CD14-positive monocyte (primary cell): Measurements from ENCODE around the gene GRHPR. TPM values are rescaled to one million over a fixed set of nuclear protein-coding genes. Genes with fewer than 3 reads are reported as not detected.

Experiments
- DNase-seq, 3 donors: peaks; one replicate each; pipeline ENCODE4 v3.0.0-alpha.2; 2011 to 2022
- H2AFZ ChIP-seq: 2 replicates; pipeline ENCODE4 v1.6.0; 2012; ENCODE audit warnings: mild to moderate bottlenecking, low read depth, low read length, inconsistent platforms; ENCODE audit not compliant: insufficient read depth, poor library complexity, severe bottlenecking
- H3K27ac ChIP-seq, 2 donors: 1 replicate in 1 of 2; 2 replicates in 1 of 2; pipeline ENCODE4 v1.5.1; 2012 to 2013; ENCODE audit warnings: low read length in 2 of 2, control low read depth in 1 of 2, inconsistent platforms in 1 of 2, low read depth in 1 of 2, mild to moderate bottlenecking in 1 of 2
- H3K27me3 ChIP-seq, 2 donors: one replicate each; pipeline versions ENCODE4 v1.6.0 to v1.6.1; 2011 to 2013; ENCODE audit warnings: low read length in 2 of 2; ENCODE audit not compliant: control insufficient read depth in 2 of 2, insufficient read depth in 2 of 2
- H3K36me3 ChIP-seq, 2 donors: replicated peaks in 1 of 2; 1 replicate in 1 of 2; 2 replicates in 1 of 2; pipeline versions ENCODE4 v1.5.1 to v1.6.1; 2012 to 2013; ENCODE audit warnings: low read length in 2 of 2, control low read depth in 1 of 2, inconsistent platforms in 1 of 2, mild to moderate bottlenecking in 1 of 2; ENCODE audit not compliant: insufficient read depth in 2 of 2, control insufficient read depth in 1 of 2
- H3K4me1 ChIP-seq, 2 donors: 1 replicate in 1 of 2; 2 replicates in 1 of 2; pipeline versions ENCODE4 v1.5.1 to v1.6.1; 2012 to 2013; ENCODE audit warnings: low read length in 2 of 2, control low read depth in 1 of 2, inconsistent platforms in 1 of 2, mild to moderate bottlenecking in 1 of 2, moderate library complexity in 1 of 2; ENCODE audit not compliant: insufficient read depth in 2 of 2, control insufficient read depth in 1 of 2
- H3K4me2 ChIP-seq: replicated peaks from 2 replicates; pipeline ENCODE3; 2012; ENCODE audit warnings: low read length, moderate library complexity, mild to moderate bottlenecking; ENCODE audit not compliant: poor library complexity, severe bottlenecking; ENCODE audit errors: extremely low read depth
- H3K4me3 ChIP-seq, 3 experiments: fragments of 200-600 bp in 1 of 3; sonication (generic) in 1 of 3; replicated peaks in 1 of 3; 1 replicate in 2 of 3; 2 replicates in 1 of 3; pipeline ENCODE4 v1.5.1; 2011 to 2013; ENCODE audit warnings: low read length in 3 of 3, mild to moderate bottlenecking in 3 of 3, control low read depth in 2 of 3, low read depth in 2 of 3, inconsistent platforms in 1 of 3, moderate library complexity in 1 of 3
- H3K79me2 ChIP-seq: 2 replicates; pipeline ENCODE4 v1.6.0; 2012; ENCODE audit warnings: mild to moderate bottlenecking, control low read depth, inconsistent platforms, low read length, moderate library complexity; ENCODE audit not compliant: insufficient read depth
- H3K9ac ChIP-seq: 2 replicates; pipeline ENCODE4 v1.6.0; 2017; ENCODE audit warnings: low read length, mild to moderate bottlenecking; ENCODE audit not compliant: insufficient read depth, poor library complexity, severe bottlenecking
- H3K9me3 ChIP-seq, 2 donors: replicated peaks in 1 of 2; 1 replicate in 1 of 2; 2 replicates in 1 of 2; pipeline versions ENCODE4 v1.5.1 to v1.6.1; 2012 to 2013; ENCODE audit warnings: low read length in 2 of 2, control low read depth in 1 of 2; ENCODE audit not compliant: control insufficient read depth in 1 of 2, insufficient read depth in 1 of 2
- H4K20me1 ChIP-seq: 2 replicates; pipeline ENCODE4 v1.6.0; 2012; ENCODE audit warnings: mild to moderate bottlenecking, low read length, control low read depth, moderate library complexity; ENCODE audit not compliant: insufficient read depth
- H3K27ac Mint-ChIP-seq, 7 donors: one replicate each; pipeline ENCODE4 v1.8.0; 2020; ENCODE audit warnings: mild to moderate bottlenecking in 7 of 7, mixed read lengths in 7 of 7, moderate library complexity in 6 of 7, inconsistent platforms in 2 of 7
- H3K27me3 Mint-ChIP-seq, 3 donors: one replicate each; pipeline ENCODE4 v1.8.0; 2021 to 2022; ENCODE audit warnings: low read depth in 3 of 3, mild to moderate bottlenecking in 3 of 3, mixed read lengths in 3 of 3, moderate library complexity in 3 of 3, inconsistent platforms in 1 of 3
- H3K36me3 Mint-ChIP-seq, 2 donors: one replicate each; pipeline ENCODE4 v1.8.0; 2020; ENCODE audit warnings: mixed read lengths in 2 of 2, inconsistent platforms in 1 of 2, mild to moderate bottlenecking in 1 of 2
- H3K4me1 Mint-ChIP-seq: one replicate; pipeline ENCODE4 v1.8.0; 2020; ENCODE audit warnings: mild to moderate bottlenecking, mixed read lengths
- H3K4me3 Mint-ChIP-seq, 2 donors: one replicate each; pipeline ENCODE4 v1.8.0; 2020; ENCODE audit warnings: mild to moderate bottlenecking in 2 of 2, mixed read lengths in 2 of 2, moderate library complexity in 1 of 2
- H3K9me3 Mint-ChIP-seq, 7 donors: one replicate each; pipeline ENCODE4 v1.8.0; 2020 to 2022; ENCODE audit warnings: mixed read lengths in 7 of 7, mild to moderate bottlenecking in 6 of 7, moderate library complexity in 6 of 7, inconsistent platforms in 2 of 7
- WGBS: methylation state at CpG from one replicate; pipeline ENCODE4 v1.1.5; 2013; ENCODE audit warnings: missing lambda C conversion rate; ENCODE audit not compliant: insufficient coverage; 5-methylcytosine and 5-hydroxymethylcytosine counted together
- intact Hi-C, 2 donors: fragments of 100-400 bp; cut with micrococcal nuclease; formaldehyde crosslinking; loops; one replicate each; pipeline versions ENCODE4 v1.15.0 to v1.15.1; 2023
- polyA plus RNA-seq, 3 donors: library from polyadenylated mRNA; depleted of rRNA in 1 of 3; unstranded in 2 of 3; stranded (reverse) in 1 of 3; fragments of 300-500 nt in 2 of 3; fragments of >200 nt in 1 of 3; fragmentation: Illumina TruSeq in 2 of 3; gene quantifications; 1 replicate in 2 of 3; 2 replicates in 1 of 3; pipeline ENCODE4 v1.2.3, GENCODE V29; 2012 to 2021
- TF ChIP-seq, protein P1 (sequence below): fragments of 200-600 bp; IDR thresholded peaks from one replicate; pipeline ENCODE4 v1.8.0; 2022; ENCODE audit warnings: antibody characterized with exemption, mild to moderate bottlenecking

The GRHPR gene
- polyA plus RNA-seq, 3 donors, result 73.8 to 96.6 (median 80.9) TPM

DNA sequence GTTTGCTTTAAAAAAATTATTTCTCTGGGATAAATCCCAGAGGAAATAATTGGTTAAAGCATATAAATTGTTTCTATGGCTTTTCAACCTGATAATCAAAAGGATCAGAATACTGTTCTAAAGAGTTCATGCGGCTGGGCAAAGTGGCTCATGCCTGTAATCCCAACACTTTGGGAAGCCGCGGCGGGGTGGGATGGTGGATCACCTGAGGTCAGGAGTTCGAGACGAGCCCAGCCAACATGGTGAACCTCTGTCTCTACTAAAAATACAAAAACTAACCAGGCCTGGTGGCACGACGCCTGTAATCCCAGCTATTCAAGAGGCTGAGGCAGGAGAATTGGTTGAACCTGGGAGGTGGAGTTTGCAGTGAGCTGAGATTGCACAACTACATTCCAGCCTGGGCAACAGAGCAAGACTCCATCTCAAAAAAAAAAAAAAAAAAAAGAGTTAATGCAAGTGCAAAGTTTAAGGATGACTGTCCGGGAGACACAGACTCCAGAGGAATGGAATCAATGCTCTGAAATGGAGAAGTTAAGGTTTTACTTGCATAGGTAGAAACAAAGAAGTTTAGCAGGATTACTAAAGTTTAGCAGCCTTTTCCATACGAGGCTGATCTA, 16.6 kb upstream of the GRHPR start:
- no peak for DNase-seq
- no peaks in the 10 kb centered on the region for H3K27me3 ChIP-seq
- Mint-ChIP-seq H3K27me3 (peaks cover 0 to 6% (median 0%) of the 10 kb centered on the region in 3 donors), H3K4me1 (no peaks in the 10 kb centered on the region), H3K36me3 (no peaks in the 10 kb centered on the region), H3K9me3 (no peaks in the 10 kb centered on the region), H3K27ac (no peak overlapping the region), H3K4me3 (no peak overlapping the region)
- H4K20me1 ChIP-seq, result no peaks in the 10 kb centered on the region
- WGBS, result 95% methylated on average over 3 of the region's 10 CpGs
- H3K36me3 ChIP-seq, result no peaks in the 10 kb centered on the region
- H3K79me2 ChIP-seq, result no peaks in the 10 kb centered on the region
- H3K9me3 ChIP-seq, result no peaks in the 10 kb centered on the region
- H3K4me1 ChIP-seq, result no peaks in the 10 kb centered on the region
- no peak overlapping the region for H3K4me3 ChIP-seq
- H3K27ac ChIP-seq, result no peak overlapping the region
- H3K9ac ChIP-seq, result no peak overlapping the region
- TF ChIP-seq, protein P1, sequence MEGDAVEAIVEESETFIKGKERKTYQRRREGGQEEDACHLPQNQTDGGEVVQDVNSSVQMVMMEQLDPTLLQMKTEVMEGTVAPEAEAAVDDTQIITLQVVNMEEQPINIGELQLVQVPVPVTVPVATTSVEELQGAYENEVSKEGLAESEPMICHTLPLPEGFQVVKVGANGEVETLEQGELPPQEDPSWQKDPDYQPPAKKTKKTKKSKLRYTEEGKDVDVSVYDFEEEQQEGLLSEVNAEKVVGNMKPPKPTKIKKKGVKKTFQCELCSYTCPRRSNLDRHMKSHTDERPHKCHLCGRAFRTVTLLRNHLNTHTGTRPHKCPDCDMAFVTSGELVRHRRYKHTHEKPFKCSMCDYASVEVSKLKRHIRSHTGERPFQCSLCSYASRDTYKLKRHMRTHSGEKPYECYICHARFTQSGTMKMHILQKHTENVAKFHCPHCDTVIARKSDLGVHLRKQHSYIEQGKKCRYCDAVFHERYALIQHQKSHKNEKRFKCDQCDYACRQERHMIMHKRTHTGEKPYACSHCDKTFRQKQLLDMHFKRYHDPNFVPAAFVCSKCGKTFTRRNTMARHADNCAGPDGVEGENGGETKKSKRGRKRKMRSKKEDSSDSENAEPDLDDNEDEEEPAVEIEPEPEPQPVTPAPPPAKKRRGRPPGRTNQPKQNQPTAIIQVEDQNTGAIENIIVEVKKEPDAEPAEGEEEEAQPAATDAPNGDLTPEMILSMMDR, result no peak
- intact Hi-C loops, result no loop called here
- no peak overlapping the region for H2AFZ ChIP-seq
- H3K4me2 ChIP-seq, result no peak overlapping the region

DNA sequence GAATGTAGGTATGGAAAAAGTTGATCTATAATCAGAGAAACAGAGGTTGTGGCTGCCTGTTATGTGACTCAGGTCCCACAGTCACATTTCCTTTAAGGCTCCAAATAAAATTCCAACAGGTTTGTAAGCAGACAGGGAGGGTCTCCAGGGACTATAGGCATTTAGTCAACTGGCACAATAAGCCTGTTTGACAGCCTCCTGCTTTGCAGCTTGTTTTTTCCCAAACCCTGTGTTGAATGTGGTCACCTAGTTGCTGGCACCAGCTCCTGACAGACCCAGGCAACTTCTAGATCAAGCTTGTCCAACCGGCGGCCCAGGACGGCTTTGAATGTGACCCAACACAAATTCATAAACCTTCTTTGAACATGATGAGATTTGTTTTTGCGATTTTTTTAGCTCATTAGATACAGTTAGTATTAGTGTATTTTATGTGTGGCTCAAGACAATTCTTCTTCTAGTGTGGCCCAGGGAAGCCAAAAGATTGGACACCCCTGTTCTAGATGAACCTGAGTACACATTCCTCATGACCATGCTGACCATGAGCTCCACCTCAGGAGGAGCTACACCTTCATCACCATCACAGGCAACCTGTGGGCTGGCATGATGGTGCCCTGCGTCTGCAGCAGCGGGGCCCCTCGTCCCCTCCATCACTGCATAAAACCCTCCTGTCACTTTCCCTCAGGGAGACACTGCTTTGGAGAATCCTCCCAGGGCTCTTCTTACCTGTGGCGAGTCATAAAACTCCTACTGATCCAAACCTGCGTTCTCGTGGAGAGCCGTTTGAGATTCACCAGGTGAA, 15.7 kb upstream of the GRHPR start:
- TF ChIP-seq, protein P1, result no peak
- no peak for DNase-seq
- H3K27ac ChIP-seq, result no peak overlapping the region
- no peak overlapping the region for H3K4me2 ChIP-seq
- H3K4me1 Mint-ChIP-seq, result no peaks in the 10 kb centered on the region
- 96% methylated on average over 7 of the region's 11 CpGs for WGBS
- no peaks in the 10 kb centered on the region for H3K36me3 Mint-ChIP-seq
- H3K27ac Mint-ChIP-seq, result no peak overlapping the region
- H3K79me2 ChIP-seq, result no peaks in the 10 kb centered on the region
- no peaks in the 10 kb centered on the region for H3K9me3 ChIP-seq
- H3K9ac ChIP-seq, result no peak overlapping the region
- H3K36me3 ChIP-seq, result no peaks in the 10 kb centered on the region
- peaks cover 0 to 5% (median 0%) of the 10 kb centered on the region in 3 donors for H3K27me3 Mint-ChIP-seq
- H3K9me3 Mint-ChIP-seq, result no peaks in the 10 kb centered on the region
- H4K20me1 ChIP-seq, result no peaks in the 10 kb centered on the region
- no peak overlapping the region for H2AFZ ChIP-seq
- H3K27me3 ChIP-seq, result no peaks in the 10 kb centered on the region
- no peaks in the 10 kb centered on the region for H3K4me1 ChIP-seq
- no peak overlapping the region for H3K4me3 ChIP-seq
- H3K4me3 Mint-ChIP-seq, result no peak overlapping the region
- intact Hi-C loops, result no loop called here
